ENCODE results near the gene DR1. TPM values are rescaled to one million over a fixed set of nuclear protein-coding genes. Genes with fewer than 3 reads are reported as not detected.

DR1 gene
- total and polyA plus RNA-seq, 2 of the 8 experiments (the other 6 are each of a cell fraction or from before 2014, with no cell fraction given), result 13.1 to 62.3 TPM

DNA sequence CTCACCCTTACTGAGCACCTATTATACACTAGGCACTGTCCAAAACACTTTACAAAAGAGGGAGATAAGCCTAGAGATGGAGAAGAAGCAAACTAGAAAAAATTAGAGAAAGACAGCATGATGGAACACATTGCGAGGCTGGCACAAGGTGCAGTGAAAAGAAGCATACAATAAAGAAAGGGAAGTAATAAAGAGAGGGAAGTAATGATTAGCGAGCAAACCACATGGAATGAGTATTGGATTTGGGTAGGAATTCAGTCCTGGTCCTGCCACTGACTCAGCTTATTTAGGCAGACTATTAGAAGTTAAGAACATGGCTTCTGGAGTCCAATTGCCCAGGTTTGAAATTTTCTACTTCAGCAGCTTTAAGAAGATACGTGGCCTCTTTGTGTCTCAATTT, 69.6 kb downstream of the DR1 start:
- Histone ChIP-seq H2BK120ac (replicated peaks; ENCODE audit: low read depth, low read length) (no peak overlapping the region), H3K4me2 (ENCODE audit: insufficient read depth in 1 of 2, low read depth in 2 of 2, low read length in 2 of 2) (no peak overlapping the region), H3K18ac (ENCODE audit: extremely low read depth, low read length) (no peak overlapping the region), H2BK20ac (ENCODE audit: low read length) (0 out of 2 replicates have a peak overlapping the region, but pooled peaks have one; percentile 22), H3K4me1 (replicated peaks in 1 of 4; ENCODE audit: control insufficient read depth in 3 of 4, insufficient read depth in 4 of 4, low read length in 3 of 4) (peaks cover 3 to 12% (median 7%) of the 10 kb centered on the region in 4 experiments; a peak in 5 of 7 replicates), H3K27me3 (replicated peaks in 1 of 4; ENCODE audit: control insufficient read depth in 3 of 4, extremely low read depth in 1 of 4, insufficient read depth in 3 of 4, low read length in 3 of 4) (no peaks in the 10 kb centered on the region), H3K4ac (replicated peaks; ENCODE audit: insufficient read length, low read depth, low read length) (no peak overlapping the region), H3K79me1 (ENCODE audit: low read depth, low read length) (no peaks in the 10 kb centered on the region), H3K36me3 (ENCODE audit: control insufficient read depth in 2 of 4, insufficient read depth in 4 of 4, low read length in 3 of 4) (no peaks in the 10 kb centered on the region; a peak in 1 of 8 replicates), H3K56ac (replicated peaks; ENCODE audit: insufficient read length, low read depth, low read length) (no peak overlapping the region), H3K9ac (replicated peaks in 1 of 4; ENCODE audit: extremely low read depth in 1 of 4, low read depth in 3 of 4, low read length in 3 of 4) (no peak overlapping the region), H3K23ac (ENCODE audit: insufficient read length) (no peak overlapping the region), H3K79me2 (ENCODE audit: control insufficient read depth in 1 of 2, insufficient read depth in 2 of 2, low read length in 2 of 2) (no peaks in the 10 kb centered on the region), H3K4me3 (ENCODE audit: extremely low read depth in 1 of 4, insufficient read depth in 2 of 4, low read depth in 3 of 4, low read length in 4 of 4) (no peak overlapping the region), H2BK12ac (ENCODE audit: low read depth, low read length) (no peak overlapping the region), H2AFZ (ENCODE audit: low read length) (no peak overlapping the region), H2BK15ac (ENCODE audit: low read length) (no peak overlapping the region), H3K9me3 (ENCODE audit: insufficient read depth in 2 of 2, low read depth in 1 of 2, low read length in 1 of 2) (no peaks in the 10 kb centered on the region), H4K20me1 (replicated peaks in 1 of 2; ENCODE audit: control insufficient read depth in 1 of 2, insufficient read depth in 2 of 2, low read length in 2 of 2) (no peaks in the 10 kb centered on the region), H4K8ac (ENCODE audit: extremely low read depth, insufficient read depth, low read length) (no peak overlapping the region), H2AK5ac (ENCODE audit: low read depth, low read length) (no peak overlapping the region), H3K23me2 (ENCODE audit: low read depth, low read length) (no peaks in the 10 kb centered on the region), H3K27ac (ENCODE audit: low read depth, low read length) (no peak overlapping the region), H2BK5ac (ENCODE audit: low read depth, low read length) (no peak overlapping the region), H4K91ac (replicated peaks; ENCODE audit: insufficient read length, low read length) (no peak overlapping the region), H3K14ac (ENCODE audit: insufficient read length) (no peak overlapping the region), H4K5ac (ENCODE audit: insufficient read length, low read depth, low read length) (no peak overlapping the region)
- TF ChIP-seq CREB1 (IDR thresholded peaks at IDR 0.05) (no peak), PHF8 (conservative IDR thresholded peaks at IDR 0.05; ENCODE audit: low read depth, low read length) (no peak), SRF (IDR thresholded peaks at IDR 0.05; ENCODE audit: low read depth, low read length) (no peak), NANOG (IDR thresholded peaks at IDR 0.05; ENCODE audit: insufficient read depth, low read depth, low read length, poor library complexity, severe bottlenecking) (no peak), EGR1 (IDR thresholded peaks at IDR 0.05; ENCODE audit: borderline replicate concordance, low read depth, low read length) (no peak), RXRA (IDR thresholded peaks at IDR 0.05; ENCODE audit: insufficient read depth, low read depth, low read length) (no peak), KDM1A (IDR thresholded peaks at IDR 0.05; ENCODE audit: borderline replicate concordance, low read length) (no peak), KDM4A (IDR thresholded peaks at IDR 0.05; ENCODE audit: low read depth, low read length, severe bottlenecking) (no peak), RFX5 (IDR thresholded peaks at IDR 0.05; ENCODE audit: borderline replicate concordance, low read depth, low read length) (no peak), FOSL1 (IDR thresholded peaks at IDR 0.05; ENCODE audit: insufficient read depth, low read depth, low read length) (no peak), RAD21 (IDR thresholded peaks at IDR 0.05 in 1 of 2, conservative IDR thresholded peaks at IDR 0.05 in 1 of 2; ENCODE audit: low read depth in 2 of 2, low read length in 2 of 2) (no peak)
- TF ChIP-seq, protein P1, sequence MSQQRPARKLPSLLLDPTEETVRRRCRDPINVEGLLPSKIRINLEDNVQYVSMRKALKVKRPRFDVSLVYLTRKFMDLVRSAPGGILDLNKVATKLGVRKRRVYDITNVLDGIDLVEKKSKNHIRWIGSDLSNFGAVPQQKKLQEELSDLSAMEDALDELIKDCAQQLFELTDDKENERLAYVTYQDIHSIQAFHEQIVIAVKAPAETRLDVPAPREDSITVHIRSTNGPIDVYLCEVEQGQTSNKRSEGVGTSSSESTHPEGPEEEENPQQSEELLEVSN (IDR thresholded peaks at IDR 0.05), result no peak
- 87% methylated on average over 3 of the region's 3 CpGs; no CpG with 5 or more reads in 1 of the 2 experiments for WGBS, 2 experiments (ENCODE audit: extremely low coverage in 1 of 2, insufficient coverage in 1 of 2, insufficient read length in 1 of 2, insufficient replicate concordance in 2 of 2, low coverage in 1 of 2, low lambda C conversion rate in 2 of 2, missing lambda C conversion rate in 1 of 2)
- ChIA-PET POLR2A (ENCODE audit: partially characterized antibody) (interaction anchor here (1.7 kb wide), 1 partner anchor 70 kb away, joined by 3 read pairs; the partner anchor contains the start of gene DR1), CTCF (ENCODE audit: partially characterized antibody) (interaction anchor here (1.1 to 2.1 kb wide), 2 partner anchors 15 to 18 kb away, joined by 3 to 8 read pairs; no protein-coding TSS in a partner anchor)
- no peak for DNase-seq (ENCODE audit: low read depth in 1 of 2, low spot score in 2 of 2)
- no peak for FAIRE-seq
